Nephron (organoid): Measurements from ENCODE around the gene CEMIP.

Source experiments
- H3K27ac Mint-ChIP-seq, 3 experiments: 2 replicates each; pipeline ENCODE4 v1.8.0; 2020; ENCODE audit warnings: mixed read lengths in 3 of 3, mild to moderate bottlenecking in 2 of 3, moderate library complexity in 1 of 3
- H3K27me3 Mint-ChIP-seq: 2 replicates; pipeline ENCODE4 v1.8.0; 2021; ENCODE audit warnings: low read depth, mild to moderate bottlenecking, moderate library complexity, mixed read lengths
- H3K36me3 Mint-ChIP-seq: 2 replicates; pipeline ENCODE4 v1.8.0; 2020; ENCODE audit warnings: low read depth, mixed read lengths
- H3K4me1 Mint-ChIP-seq: 2 replicates; pipeline ENCODE4 v1.8.0; 2020; ENCODE audit warnings: mixed read lengths
- H3K4me3 Mint-ChIP-seq, 3 experiments: 2 replicates each; pipeline ENCODE4 v1.8.0; 2020; ENCODE audit warnings: mild to moderate bottlenecking in 3 of 3, mixed read lengths in 3 of 3, moderate library complexity in 2 of 3
- H3K9me3 Mint-ChIP-seq: 2 replicates; pipeline ENCODE4 v1.8.0; 2020; ENCODE audit warnings: mixed read lengths
- TF ChIP-seq, protein P1 (sequence below), 3 experiments: fragments of 200-600 bp; sonication (generic); IDR thresholded peaks; one replicate each; pipeline ENCODE4 v1.5.0; 2021; ENCODE audit warnings: antibody characterized with exemption in 3 of 3; ENCODE audit not compliant: unreplicated experiment in 3 of 3

Gene CEMIP

DNA sequence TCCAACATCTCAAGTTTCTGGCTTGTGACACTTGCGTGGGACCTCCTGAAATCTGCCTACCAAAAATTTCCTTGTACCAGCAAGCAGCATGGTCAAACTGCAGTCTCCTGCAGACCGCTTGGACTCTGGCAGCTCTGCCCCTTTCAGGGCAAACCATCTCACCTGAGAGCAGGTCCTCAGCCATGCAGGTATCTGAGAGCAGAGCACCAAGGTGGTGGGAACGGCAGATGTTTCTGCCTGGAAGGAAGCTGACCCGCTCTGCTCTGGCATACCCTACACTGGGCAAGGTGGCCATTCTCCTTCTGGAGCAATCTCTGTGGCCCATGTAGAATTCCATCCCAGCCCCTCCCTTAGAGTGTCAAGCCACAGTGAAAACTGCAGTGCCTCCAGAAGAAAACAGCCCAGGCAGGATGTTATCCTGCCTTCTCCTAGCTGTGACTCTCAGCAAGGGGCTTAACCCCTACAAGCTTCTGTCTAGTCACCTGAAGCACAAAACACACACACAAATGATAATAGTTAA is 188.9 kb downstream of the CEMIP start:
- Mint-ChIP-seq H3K27me3 (no peaks in the 10 kb centered on the region), H3K36me3 (peaks cover 41% of the 10 kb centered on the region), H3K9me3 (peaks cover 16% of the 10 kb centered on the region), H3K4me3 (no peak overlapping the region), H3K4me1 (peaks cover 27% of the 10 kb centered on the region), H3K27ac (no peak overlapping the region)
- TF ChIP-seq, protein P1, sequence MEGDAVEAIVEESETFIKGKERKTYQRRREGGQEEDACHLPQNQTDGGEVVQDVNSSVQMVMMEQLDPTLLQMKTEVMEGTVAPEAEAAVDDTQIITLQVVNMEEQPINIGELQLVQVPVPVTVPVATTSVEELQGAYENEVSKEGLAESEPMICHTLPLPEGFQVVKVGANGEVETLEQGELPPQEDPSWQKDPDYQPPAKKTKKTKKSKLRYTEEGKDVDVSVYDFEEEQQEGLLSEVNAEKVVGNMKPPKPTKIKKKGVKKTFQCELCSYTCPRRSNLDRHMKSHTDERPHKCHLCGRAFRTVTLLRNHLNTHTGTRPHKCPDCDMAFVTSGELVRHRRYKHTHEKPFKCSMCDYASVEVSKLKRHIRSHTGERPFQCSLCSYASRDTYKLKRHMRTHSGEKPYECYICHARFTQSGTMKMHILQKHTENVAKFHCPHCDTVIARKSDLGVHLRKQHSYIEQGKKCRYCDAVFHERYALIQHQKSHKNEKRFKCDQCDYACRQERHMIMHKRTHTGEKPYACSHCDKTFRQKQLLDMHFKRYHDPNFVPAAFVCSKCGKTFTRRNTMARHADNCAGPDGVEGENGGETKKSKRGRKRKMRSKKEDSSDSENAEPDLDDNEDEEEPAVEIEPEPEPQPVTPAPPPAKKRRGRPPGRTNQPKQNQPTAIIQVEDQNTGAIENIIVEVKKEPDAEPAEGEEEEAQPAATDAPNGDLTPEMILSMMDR (IDR thresholded peaks at IDR 0.05; ENCODE audit: unreplicated experiment in 3 of 3), result no peak

- peaks cover 31% of the 10 kb centered on the region for H3K4me1 Mint-ChIP-seq
- H3K36me3 Mint-ChIP-seq, result peaks cover 30% of the 10 kb centered on the region
- H3K27ac Mint-ChIP-seq, result no peak overlapping the region
- H3K27me3 Mint-ChIP-seq, result no peaks in the 10 kb centered on the region
- peaks cover 8% of the 10 kb centered on the region for H3K9me3 Mint-ChIP-seq
- H3K4me3 Mint-ChIP-seq, result no peak overlapping the region
- TF ChIP-seq, protein P1 (IDR thresholded peaks at IDR 0.05; ENCODE audit: unreplicated experiment in 3 of 3), result no peak
Observed at GRCh38 chr15:80969316-80969715, 190.1 kb downstream of the CEMIP start.

DNA sequence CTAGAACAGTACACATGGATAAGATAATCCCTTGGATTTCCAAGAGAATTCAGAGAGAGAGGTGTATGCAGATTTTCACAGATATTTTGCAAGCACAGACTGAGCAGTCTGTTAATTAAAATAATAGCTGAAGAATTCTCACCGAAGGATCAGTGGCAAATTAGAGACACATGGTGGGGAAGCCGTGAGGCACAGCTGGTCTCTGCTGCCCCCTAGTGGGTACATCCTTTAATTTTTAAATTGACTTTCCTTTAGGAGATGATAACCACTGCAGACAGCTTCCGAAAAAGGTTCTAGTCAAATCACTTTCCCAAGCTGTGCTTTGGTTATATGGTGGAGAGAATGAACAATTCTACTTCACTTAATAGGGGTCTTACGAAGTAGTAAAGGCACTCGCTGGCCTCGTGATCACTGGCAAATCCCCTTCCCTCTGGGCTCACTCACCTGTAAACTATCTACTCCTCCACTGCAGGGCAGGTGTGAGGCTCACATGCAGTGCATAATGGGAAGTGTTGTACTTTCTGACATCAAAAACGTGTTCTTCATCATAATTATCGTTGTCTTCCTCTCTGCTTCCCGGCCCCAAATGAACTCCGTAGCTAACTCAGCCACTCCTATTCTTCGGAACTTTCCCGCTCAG is 191.0 kb downstream of the CEMIP start:
- peaks cover 31% of the 10 kb centered on the region for H3K4me1 Mint-ChIP-seq
- no peaks in the 10 kb centered on the region for H3K27me3 Mint-ChIP-seq
- H3K9me3 Mint-ChIP-seq, result peaks cover 4% of the 10 kb centered on the region
- H3K4me3 Mint-ChIP-seq, result no peak overlapping the region
- H3K36me3 Mint-ChIP-seq, result peaks cover 22% of the 10 kb centered on the region
- TF ChIP-seq, protein P1 (IDR thresholded peaks at IDR 0.05; ENCODE audit: unreplicated experiment in 3 of 3), result peak; percentile 82 to 90 (median 88)
- H3K27ac Mint-ChIP-seq, result no peak overlapping the region

DNA sequence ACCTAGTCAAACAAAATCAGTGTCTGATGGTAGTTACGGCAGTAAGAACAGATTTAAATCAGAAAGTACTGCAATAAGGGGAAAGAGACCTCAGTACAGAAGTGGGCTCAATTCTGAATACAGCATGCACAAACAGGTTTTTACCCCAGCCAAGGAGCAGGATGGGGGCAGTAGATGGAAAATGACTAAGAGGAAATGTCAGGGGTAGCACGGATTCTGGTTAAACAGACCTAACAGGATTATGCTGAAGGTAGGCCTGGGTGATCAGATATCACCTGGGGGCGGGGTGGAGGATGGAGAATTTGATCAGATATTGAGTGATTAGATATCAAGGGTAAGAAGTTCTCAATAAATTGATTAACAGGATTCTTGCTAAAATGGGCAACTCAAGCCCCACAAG is 191.5 kb downstream of the CEMIP start:
- peaks cover 4% of the 10 kb centered on the region for H3K9me3 Mint-ChIP-seq
- H3K27me3 Mint-ChIP-seq, result no peaks in the 10 kb centered on the region
- no peak overlapping the region for H3K4me3 Mint-ChIP-seq
- no peak overlapping the region for H3K27ac Mint-ChIP-seq
- TF ChIP-seq, protein P1 (IDR thresholded peaks at IDR 0.05; ENCODE audit: unreplicated experiment in 3 of 3), result no peak
- peaks cover 19% of the 10 kb centered on the region for H3K36me3 Mint-ChIP-seq
- H3K4me1 Mint-ChIP-seq, result peaks cover 31% of the 10 kb centered on the region

DNA sequence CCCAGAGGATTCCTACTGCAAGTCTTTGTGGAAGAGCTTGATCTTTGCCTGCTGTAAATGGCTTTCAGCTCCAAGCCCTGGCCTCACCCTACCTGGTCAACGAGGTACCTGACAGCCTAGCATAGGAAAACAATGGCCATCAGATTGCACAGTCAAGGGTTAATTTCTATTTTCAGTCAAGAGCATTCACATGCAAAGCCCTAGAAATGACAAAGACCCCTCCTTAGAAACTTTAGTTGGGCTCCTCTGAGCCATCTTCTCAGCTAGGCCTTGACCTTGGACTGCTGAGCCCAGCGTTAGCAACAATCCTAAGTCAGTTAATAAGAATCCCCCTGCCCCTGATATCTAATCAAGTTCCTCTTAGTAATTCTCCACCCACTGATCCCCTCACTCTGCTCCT is 192.0 kb downstream of the CEMIP start:
- TF ChIP-seq, protein P1 (IDR thresholded peaks at IDR 0.05; ENCODE audit: unreplicated experiment in 3 of 3), result no peak
- Mint-ChIP-seq H3K4me3 (no peak overlapping the region), H3K4me1 (peaks cover 31% of the 10 kb centered on the region), H3K27me3 (no peaks in the 10 kb centered on the region), H3K9me3 (peaks cover 4% of the 10 kb centered on the region), H3K36me3 (peaks cover 19% of the 10 kb centered on the region), H3K27ac (no peak overlapping the region)

DNA sequence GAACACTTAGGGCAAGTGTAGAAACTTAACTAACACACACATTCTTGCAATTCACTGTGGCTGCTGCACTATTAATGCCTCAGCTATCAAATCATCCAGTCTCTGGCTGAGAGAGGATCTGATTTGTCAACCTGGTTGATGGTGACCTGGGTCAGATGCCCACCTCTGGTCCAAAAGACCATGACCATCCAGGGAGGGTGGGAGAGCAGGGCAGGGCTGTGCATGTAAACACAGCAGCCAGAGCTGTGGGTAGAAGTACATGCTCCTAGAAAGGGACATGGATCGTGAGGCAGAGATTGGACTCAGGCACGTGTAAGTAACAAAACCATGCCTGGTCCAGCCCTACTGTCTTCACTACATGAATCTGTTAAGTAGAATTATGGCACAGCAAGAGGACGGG is 193.1 kb downstream of the CEMIP start:
- H3K4me3 Mint-ChIP-seq, result no peak overlapping the region
- peaks cover 26% of the 10 kb centered on the region for H3K4me1 Mint-ChIP-seq
- no peaks in the 10 kb centered on the region for H3K27me3 Mint-ChIP-seq

More for the DNA sequence above, 193.1 kb downstream of the CEMIP start:
- H3K27ac Mint-ChIP-seq, result no peak overlapping the region
- peaks cover 16% of the 10 kb centered on the region for H3K36me3 Mint-ChIP-seq
- TF ChIP-seq, protein P1 (IDR thresholded peaks at IDR 0.05; ENCODE audit: unreplicated experiment in 3 of 3), result no peak
- H3K9me3 Mint-ChIP-seq, result no peaks in the 10 kb centered on the region
